RWPE1 (cell line): Measurements from ENCODE around the gene GIMAP5.

Experiments
- CTCF ChIA-PET: fragments of 350-600 bp; sonication (Branson Sonifier 250); formaldehyde crosslinking; extraction: SDS; loops from one replicate; lab custom pipeline; 2021; lab: Yijun Ruan, JAX
- POLR2A ChIA-PET: fragments of 400-600 bp; formaldehyde crosslinking; extraction: SDS; loops from one replicate; lab custom pipeline; 2020; ENCODE audit warnings: antibody characterized with exemption; ENCODE audit not compliant: low non-redundant PET; lab: Yijun Ruan, JAX
- DNase-seq: peaks from one replicate; pipeline ENCODE4 v3.0.0; 2012; ENCODE audit warnings: low spot score
- H3K27ac ChIP-seq: fragments of 450-650 bp; 2 replicates; pipeline ENCODE4 v1.5.1; 2017
- CTCF ChIP-seq: fragments of 450-650 bp; conservative IDR thresholded peaks from 2 replicates; pipeline ENCODE4 v1.5.1; 2017; ENCODE audit warnings: low read depth, mild to moderate bottlenecking

GIMAP5 gene

GRCh38 chr7:150745876-150746275 is 8.7 kb downstream of the GIMAP5 start:
- ChIA-PET POLR2A (no interaction called here), CTCF (interaction anchor here (0.5 to 0.7 kb wide), 2 partner anchors 20 to 1037 kb away, joined by 3 read pairs; no protein-coding TSS in a partner anchor)
- no peak for TF ChIP-seq CTCF
- no peak for DNase-seq
- H3K27ac ChIP-seq, result no peak overlapping the region

- CTCF ChIA-PET, result interaction anchor here (0.7 kb wide), 1 partner anchor 22 kb away, joined by 3 read pairs; no protein-coding TSS in a partner anchor
- DNase-seq, result no peak
- POLR2A ChIA-PET, result no interaction called here
- H3K27ac ChIP-seq, result no peak overlapping the region
- TF ChIP-seq CTCF, result no peak
Observed at GRCh38 chr7:150746921-150747320, 9.7 kb downstream of the GIMAP5 start.

- ChIA-PET POLR2A (no interaction called here), CTCF (no interaction called here)
- no peak for DNase-seq
- TF ChIP-seq CTCF, result no peak
- H3K27ac ChIP-seq, result no peak overlapping the region
Observed at GRCh38 chr7:150748376-150748775, 11.2 kb downstream of the GIMAP5 start.

- POLR2A ChIA-PET, result no interaction called here
- no peak for DNase-seq
- H3K27ac ChIP-seq, result no peak overlapping the region
- TF ChIP-seq CTCF, result no peak
- CTCF ChIA-PET, result no interaction called here
Observed at GRCh38 chr7:150751702-150752101, 14.5 kb downstream of the GIMAP5 start.

GRCh38 chr7:150753239-150753638 is 16.0 kb downstream of the GIMAP5 start:
- no peak for DNase-seq
- CTCF ChIA-PET, result no interaction called here
- no peak for TF ChIP-seq CTCF
- POLR2A ChIA-PET, result no interaction called here
- no peak overlapping the region for H3K27ac ChIP-seq

- POLR2A ChIA-PET, result no interaction called here
- no peak; the same call in 1 of the 2 replicates for TF ChIP-seq CTCF
- no peak overlapping the region for H3K27ac ChIP-seq
- CTCF ChIA-PET, result no interaction called here
- DNase-seq, result no peak
Observed at GRCh38 chr7:150753826-150754603, 16.8 kb downstream of the GIMAP5 start.
